ENCODE results near the gene SYTL3. TPM values are rescaled to one million over a fixed set of nuclear protein-coding genes. Genes with fewer than 3 reads are reported as not detected.

The SYTL3 gene
- total RNA-seq, 1 experiment from 2014 or later, result 0.65 TPM

- Mint-ChIP-seq H3K27ac (ENCODE audit: low read depth, unreplicated experiment) (no peak overlapping the region), H3K4me1 (ENCODE audit: insufficient read depth, unreplicated experiment) (no peaks in the 10 kb centered on the region), H3K27me3 (ENCODE audit: insufficient read depth, unreplicated experiment) (no peaks in the 10 kb centered on the region), H3K4me3 (ENCODE audit: unreplicated experiment) (no peak overlapping the region), H3K36me3 (ENCODE audit: insufficient read depth, unreplicated experiment) (peaks cover 5% of the 10 kb centered on the region), H3K9me3 (ENCODE audit: unreplicated experiment) (no peaks in the 10 kb centered on the region)
- POLR2A ChIA-PET, result interaction anchor here (0.6 kb wide), 1 partner anchor 25 kb away, joined by 3 read pairs; no protein-coding TSS in a partner anchor
- TF ChIP-seq CTCF (IDR thresholded peaks at IDR 0.05; ENCODE audit: unreplicated experiment), result no peak
- CTCF ChIA-PET, result interaction anchor here (0.7 to 1.3 kb wide), 4 partner anchors 10 to 464 kb away, joined by 3 to 7 read pairs (median 5); no protein-coding TSS in a partner anchor
- DNase-seq (ENCODE audit: unreplicated experiment), result no peak
- intact Hi-C loops (cut with micrococcal nuclease), result no loop called here
- no TSS peak for BruUV-seq (replicated peaks)
Measured at GRCh38 chr6:158677906-158678578, 28.2 kb downstream of the SYTL3 start.

GRCh38 chr6:158680015-158680414 lies 30.2 kb downstream of the SYTL3 start:
- H3K4me1 Mint-ChIP-seq (ENCODE audit: insufficient read depth, unreplicated experiment), result no peaks in the 10 kb centered on the region
- no peak for TF ChIP-seq CTCF (IDR thresholded peaks at IDR 0.05; ENCODE audit: unreplicated experiment)
- H3K4me3 Mint-ChIP-seq (ENCODE audit: unreplicated experiment), result no peak overlapping the region
- POLR2A ChIA-PET, result no interaction called here
- no peaks in the 10 kb centered on the region for H3K27me3 Mint-ChIP-seq (ENCODE audit: insufficient read depth, unreplicated experiment)
- CTCF ChIA-PET, result interaction anchor here (0.7 kb wide), 1 partner anchor 949 kb away, joined by 4 read pairs; no protein-coding TSS in a partner anchor
- no peak for DNase-seq (ENCODE audit: unreplicated experiment)
- BruUV-seq (replicated peaks), result no TSS peak
- H3K27ac Mint-ChIP-seq (ENCODE audit: low read depth, unreplicated experiment), result no peak overlapping the region
- peaks cover 2% of the 10 kb centered on the region for H3K36me3 Mint-ChIP-seq (ENCODE audit: insufficient read depth, unreplicated experiment)
- intact Hi-C loops (cut with micrococcal nuclease), result no loop called here
- no peaks in the 10 kb centered on the region for H3K9me3 Mint-ChIP-seq (ENCODE audit: unreplicated experiment)

- no peak overlapping the region for H3K4me3 Mint-ChIP-seq (ENCODE audit: unreplicated experiment)
- CTCF ChIA-PET, result interaction anchor here (0.7 kb wide), 1 partner anchor 949 kb away, joined by 4 read pairs; no protein-coding TSS in a partner anchor
- no peak for TF ChIP-seq CTCF (IDR thresholded peaks at IDR 0.05; ENCODE audit: unreplicated experiment)
Measured at GRCh38 chr6:158680481-158680880, 30.6 kb downstream of the SYTL3 start.

GRCh38 chr6:158684311-158684710 lies 34.5 kb downstream of the SYTL3 start:
- CTCF ChIA-PET, result interaction anchor here (0.9 to 1.0 kb wide), 3 partner anchors 15 to 109 kb away, joined by 3 to 4 read pairs (median 3); no protein-coding TSS in a partner anchor
- TF ChIP-seq CTCF (IDR thresholded peaks at IDR 0.05; ENCODE audit: unreplicated experiment), result no peak
- Mint-ChIP-seq H3K27me3 (ENCODE audit: insufficient read depth, unreplicated experiment) (no peaks in the 10 kb centered on the region), H3K4me3 (ENCODE audit: unreplicated experiment) (no peak overlapping the region), H3K36me3 (ENCODE audit: insufficient read depth, unreplicated experiment) (no peaks in the 10 kb centered on the region), H3K9me3 (ENCODE audit: unreplicated experiment) (no peaks in the 10 kb centered on the region), H3K4me1 (ENCODE audit: insufficient read depth, unreplicated experiment) (no peaks in the 10 kb centered on the region), H3K27ac (ENCODE audit: low read depth, unreplicated experiment) (no peak overlapping the region)
- intact Hi-C loops (cut with micrococcal nuclease), result no loop called here
- POLR2A ChIA-PET, result interaction anchor here (0.5 kb wide), 1 partner anchor 186 kb away, joined by 5 read pairs; no protein-coding TSS in a partner anchor
- no peak for DNase-seq (ENCODE audit: unreplicated experiment)
- BruUV-seq (replicated peaks), result no TSS peak

More at GRCh38 chr6:158680481-158680880, 30.6 kb downstream of the SYTL3 start:
- no peak for DNase-seq (ENCODE audit: unreplicated experiment)
- POLR2A ChIA-PET, result no interaction called here
- no peaks in the 10 kb centered on the region for H3K36me3 Mint-ChIP-seq (ENCODE audit: insufficient read depth, unreplicated experiment)
- no peaks in the 10 kb centered on the region for H3K9me3 Mint-ChIP-seq (ENCODE audit: unreplicated experiment)
- no TSS peak for BruUV-seq (replicated peaks)
- no peaks in the 10 kb centered on the region for H3K27me3 Mint-ChIP-seq (ENCODE audit: insufficient read depth, unreplicated experiment)
- H3K27ac Mint-ChIP-seq (ENCODE audit: low read depth, unreplicated experiment), result no peak overlapping the region
- intact Hi-C loops (cut with micrococcal nuclease), result no loop called here
- no peaks in the 10 kb centered on the region for H3K4me1 Mint-ChIP-seq (ENCODE audit: insufficient read depth, unreplicated experiment)

Measured in MCF 10A (cell line).